ENCODE measurements around the gene HNRNPH1. TPM values are rescaled to one million over a fixed set of nuclear protein-coding genes. Genes with fewer than 3 reads are reported as not detected.
A peak's percentile ranks its signal among the peaks of the same experiment; 100 is the strongest.

Gene HNRNPH1
- total and polyA plus RNA-seq, 2 experiments from 2014 or later: 410 to 715 TPM

DNA sequence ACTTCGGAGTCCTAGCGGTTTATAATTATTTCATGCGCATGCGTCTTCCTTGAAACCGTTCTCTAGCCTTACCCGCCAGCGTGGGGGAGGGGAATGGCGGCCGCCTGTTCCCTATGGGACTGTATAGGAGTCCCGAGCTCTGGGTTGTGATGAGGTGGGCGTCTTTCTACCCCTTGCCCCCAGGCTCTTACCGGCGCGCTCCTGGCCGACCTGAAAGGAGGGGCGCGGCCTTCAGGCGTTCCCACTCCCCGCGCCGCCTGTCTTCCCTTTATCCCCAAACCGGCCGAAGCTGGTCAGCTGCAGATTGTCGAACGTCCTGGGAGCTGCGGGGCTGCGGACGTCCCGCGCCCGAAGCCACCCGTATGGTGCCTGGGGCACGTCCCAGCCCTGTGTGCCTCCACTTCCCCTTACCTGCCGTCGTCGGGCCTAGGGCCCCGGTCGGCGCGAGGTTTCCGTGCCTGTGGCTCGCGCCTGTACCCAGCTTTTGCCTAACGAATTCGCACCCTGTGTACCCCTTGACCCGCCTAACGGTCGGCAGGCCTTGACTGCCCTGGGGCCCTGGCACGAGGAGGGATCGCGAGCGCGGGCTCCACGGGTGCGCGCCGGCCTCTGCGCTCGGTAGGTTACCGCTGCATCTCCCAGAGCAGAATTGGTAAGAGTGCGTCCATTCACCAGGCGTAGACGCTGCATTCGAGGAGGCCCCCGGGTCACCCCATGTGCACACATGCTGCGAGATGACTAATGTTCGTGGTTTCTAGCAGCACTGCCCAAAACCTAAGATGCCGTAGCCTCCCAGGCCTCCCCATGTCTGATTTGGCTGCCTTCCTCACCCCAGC, 653 bp upstream of the HNRNPH1 start:
- peaks cover 34% of the 10 kb centered on the region for H3K4me1 ChIP-seq (ENCODE audit: insufficient read depth)
- H3K79me2 ChIP-seq (replicated peaks; ENCODE audit: insufficient read depth): peaks cover 42% of the 10 kb centered on the region
- H2AFZ ChIP-seq: peak overlapping the region; percentile 31
- DNase-seq (ENCODE audit: low spot score) (peak; percentile 86), ATAC-seq (peak; percentile 69)
- peaks cover 28% of the 10 kb centered on the region for H3F3A ChIP-seq (replicated peaks; ENCODE audit: low read depth)
- H3K9me3 Mint-ChIP-seq: no peaks in the 10 kb centered on the region; the same call in 1 of the 3 replicates
- H3K4me3 Mint-ChIP-seq: peak overlapping the region; percentile 100
- no peaks in the 10 kb centered on the region for H3K27me3 ChIP-seq (ENCODE audit: insufficient read depth)
- H3K4me3 ChIP-seq: peak overlapping the region; percentile 93
- peaks cover 34% of the 10 kb centered on the region for H4K20me1 ChIP-seq (replicated peaks; ENCODE audit: insufficient read depth)
- TF ChIP-seq POLR2AphosphoS5 (IDR thresholded peaks at IDR 0.05; ENCODE audit: low read depth) (peak; percentile 23; the same call in 1 of the 2 replicates), EZH2phosphoT487 (IDR thresholded peaks at IDR 0.05; ENCODE audit: unreplicated experiment) (no peak)
- H3K9me2 ChIP-seq (ENCODE audit: insufficient read depth): no peaks in the 10 kb centered on the region
- H3K4me2 ChIP-seq: peak overlapping the region; percentile 86
- H3K27ac ChIP-seq (ENCODE audit: low read depth): peak overlapping the region; percentile 98
- H3K36me3 ChIP-seq (ENCODE audit: insufficient read depth): peaks cover 34% of the 10 kb centered on the region
- H3K36me3 Mint-ChIP-seq (ENCODE audit: low read depth): peaks cover 46% of the 10 kb centered on the region
- peaks cover 41% of the 10 kb centered on the region for H3K4me1 Mint-ChIP-seq
- H3K27ac Mint-ChIP-seq: peak overlapping the region; percentile 100
- H3K27me3 Mint-ChIP-seq (ENCODE audit: insufficient read depth, low read depth, poor library complexity): peaks cover 33% of the 10 kb centered on the region

DNA sequence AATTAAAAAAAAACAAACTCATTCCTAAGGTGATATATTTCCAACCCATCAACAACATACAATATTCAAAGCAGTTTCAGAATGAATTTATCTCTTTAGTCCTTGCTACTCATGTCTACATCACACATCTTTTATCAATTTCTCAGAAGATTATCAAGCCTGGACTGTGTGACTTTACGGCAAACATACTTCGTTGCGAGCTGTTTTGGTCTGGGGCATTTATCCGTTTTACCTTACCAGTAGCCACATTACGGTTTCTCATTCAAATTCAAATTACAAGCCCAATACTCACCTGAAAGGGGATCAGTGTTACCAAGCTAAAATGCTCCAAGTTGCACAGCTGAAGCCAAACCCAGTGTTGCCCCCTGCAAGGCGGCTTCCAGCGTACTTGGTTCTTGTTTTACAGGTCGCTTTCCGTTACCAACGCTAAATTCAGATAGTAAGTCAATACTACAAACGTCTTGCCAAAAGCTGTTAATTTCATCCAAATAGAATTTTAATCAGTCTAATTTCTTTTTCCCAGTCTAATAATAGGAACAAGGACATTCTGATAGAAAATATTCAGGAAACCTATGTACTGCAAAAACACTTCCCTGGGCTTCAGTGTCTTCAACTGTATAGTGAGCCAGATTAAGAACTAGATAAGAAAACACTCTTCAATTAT, 1.8 kb downstream of the HNRNPH1 start:
- Mint-ChIP-seq H3K4me1 (peaks cover 55% of the 10 kb centered on the region), H3K36me3 (ENCODE audit: low read depth) (peaks cover 67% of the 10 kb centered on the region)
- TF ChIP-seq NANOG (IDR thresholded peaks at IDR 0.05; ENCODE audit: borderline replicate concordance) (no peak), CREB1 (CRISPR knock-in tag; IDR thresholded peaks at IDR 0.05; ENCODE audit: low read depth) (no peak), EZH2 (IDR thresholded peaks at IDR 0.05; ENCODE audit: low read depth, unreplicated experiment) (no peak), JUNB (IDR thresholded peaks at IDR 0.05; ENCODE audit: unreplicated experiment) (no peak), EZH2phosphoT487 (IDR thresholded peaks at IDR 0.05; ENCODE audit: unreplicated experiment) (no peak), ZNF331 (CRISPR knock-in tag; IDR thresholded peaks at IDR 0.05; ENCODE audit: low read depth) (no peak), STAT1 (IDR thresholded peaks at IDR 0.05; ENCODE audit: unreplicated experiment) (no peak)
- TF ChIP-seq, protein P1, sequence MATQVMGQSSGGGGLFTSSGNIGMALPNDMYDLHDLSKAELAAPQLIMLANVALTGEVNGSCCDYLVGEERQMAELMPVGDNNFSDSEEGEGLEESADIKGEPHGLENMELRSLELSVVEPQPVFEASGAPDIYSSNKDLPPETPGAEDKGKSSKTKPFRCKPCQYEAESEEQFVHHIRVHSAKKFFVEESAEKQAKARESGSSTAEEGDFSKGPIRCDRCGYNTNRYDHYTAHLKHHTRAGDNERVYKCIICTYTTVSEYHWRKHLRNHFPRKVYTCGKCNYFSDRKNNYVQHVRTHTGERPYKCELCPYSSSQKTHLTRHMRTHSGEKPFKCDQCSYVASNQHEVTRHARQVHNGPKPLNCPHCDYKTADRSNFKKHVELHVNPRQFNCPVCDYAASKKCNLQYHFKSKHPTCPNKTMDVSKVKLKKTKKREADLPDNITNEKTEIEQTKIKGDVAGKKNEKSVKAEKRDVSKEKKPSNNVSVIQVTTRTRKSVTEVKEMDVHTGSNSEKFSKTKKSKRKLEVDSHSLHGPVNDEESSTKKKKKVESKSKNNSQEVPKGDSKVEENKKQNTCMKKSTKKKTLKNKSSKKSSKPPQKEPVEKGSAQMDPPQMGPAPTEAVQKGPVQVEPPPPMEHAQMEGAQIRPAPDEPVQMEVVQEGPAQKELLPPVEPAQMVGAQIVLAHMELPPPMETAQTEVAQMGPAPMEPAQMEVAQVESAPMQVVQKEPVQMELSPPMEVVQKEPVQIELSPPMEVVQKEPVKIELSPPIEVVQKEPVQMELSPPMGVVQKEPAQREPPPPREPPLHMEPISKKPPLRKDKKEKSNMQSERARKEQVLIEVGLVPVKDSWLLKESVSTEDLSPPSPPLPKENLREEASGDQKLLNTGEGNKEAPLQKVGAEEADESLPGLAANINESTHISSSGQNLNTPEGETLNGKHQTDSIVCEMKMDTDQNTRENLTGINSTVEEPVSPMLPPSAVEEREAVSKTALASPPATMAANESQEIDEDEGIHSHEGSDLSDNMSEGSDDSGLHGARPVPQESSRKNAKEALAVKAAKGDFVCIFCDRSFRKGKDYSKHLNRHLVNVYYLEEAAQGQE (IDR thresholded peaks at IDR 0.05; ENCODE audit: unreplicated experiment): no peak
- TF ChIP-seq, protein P2, sequence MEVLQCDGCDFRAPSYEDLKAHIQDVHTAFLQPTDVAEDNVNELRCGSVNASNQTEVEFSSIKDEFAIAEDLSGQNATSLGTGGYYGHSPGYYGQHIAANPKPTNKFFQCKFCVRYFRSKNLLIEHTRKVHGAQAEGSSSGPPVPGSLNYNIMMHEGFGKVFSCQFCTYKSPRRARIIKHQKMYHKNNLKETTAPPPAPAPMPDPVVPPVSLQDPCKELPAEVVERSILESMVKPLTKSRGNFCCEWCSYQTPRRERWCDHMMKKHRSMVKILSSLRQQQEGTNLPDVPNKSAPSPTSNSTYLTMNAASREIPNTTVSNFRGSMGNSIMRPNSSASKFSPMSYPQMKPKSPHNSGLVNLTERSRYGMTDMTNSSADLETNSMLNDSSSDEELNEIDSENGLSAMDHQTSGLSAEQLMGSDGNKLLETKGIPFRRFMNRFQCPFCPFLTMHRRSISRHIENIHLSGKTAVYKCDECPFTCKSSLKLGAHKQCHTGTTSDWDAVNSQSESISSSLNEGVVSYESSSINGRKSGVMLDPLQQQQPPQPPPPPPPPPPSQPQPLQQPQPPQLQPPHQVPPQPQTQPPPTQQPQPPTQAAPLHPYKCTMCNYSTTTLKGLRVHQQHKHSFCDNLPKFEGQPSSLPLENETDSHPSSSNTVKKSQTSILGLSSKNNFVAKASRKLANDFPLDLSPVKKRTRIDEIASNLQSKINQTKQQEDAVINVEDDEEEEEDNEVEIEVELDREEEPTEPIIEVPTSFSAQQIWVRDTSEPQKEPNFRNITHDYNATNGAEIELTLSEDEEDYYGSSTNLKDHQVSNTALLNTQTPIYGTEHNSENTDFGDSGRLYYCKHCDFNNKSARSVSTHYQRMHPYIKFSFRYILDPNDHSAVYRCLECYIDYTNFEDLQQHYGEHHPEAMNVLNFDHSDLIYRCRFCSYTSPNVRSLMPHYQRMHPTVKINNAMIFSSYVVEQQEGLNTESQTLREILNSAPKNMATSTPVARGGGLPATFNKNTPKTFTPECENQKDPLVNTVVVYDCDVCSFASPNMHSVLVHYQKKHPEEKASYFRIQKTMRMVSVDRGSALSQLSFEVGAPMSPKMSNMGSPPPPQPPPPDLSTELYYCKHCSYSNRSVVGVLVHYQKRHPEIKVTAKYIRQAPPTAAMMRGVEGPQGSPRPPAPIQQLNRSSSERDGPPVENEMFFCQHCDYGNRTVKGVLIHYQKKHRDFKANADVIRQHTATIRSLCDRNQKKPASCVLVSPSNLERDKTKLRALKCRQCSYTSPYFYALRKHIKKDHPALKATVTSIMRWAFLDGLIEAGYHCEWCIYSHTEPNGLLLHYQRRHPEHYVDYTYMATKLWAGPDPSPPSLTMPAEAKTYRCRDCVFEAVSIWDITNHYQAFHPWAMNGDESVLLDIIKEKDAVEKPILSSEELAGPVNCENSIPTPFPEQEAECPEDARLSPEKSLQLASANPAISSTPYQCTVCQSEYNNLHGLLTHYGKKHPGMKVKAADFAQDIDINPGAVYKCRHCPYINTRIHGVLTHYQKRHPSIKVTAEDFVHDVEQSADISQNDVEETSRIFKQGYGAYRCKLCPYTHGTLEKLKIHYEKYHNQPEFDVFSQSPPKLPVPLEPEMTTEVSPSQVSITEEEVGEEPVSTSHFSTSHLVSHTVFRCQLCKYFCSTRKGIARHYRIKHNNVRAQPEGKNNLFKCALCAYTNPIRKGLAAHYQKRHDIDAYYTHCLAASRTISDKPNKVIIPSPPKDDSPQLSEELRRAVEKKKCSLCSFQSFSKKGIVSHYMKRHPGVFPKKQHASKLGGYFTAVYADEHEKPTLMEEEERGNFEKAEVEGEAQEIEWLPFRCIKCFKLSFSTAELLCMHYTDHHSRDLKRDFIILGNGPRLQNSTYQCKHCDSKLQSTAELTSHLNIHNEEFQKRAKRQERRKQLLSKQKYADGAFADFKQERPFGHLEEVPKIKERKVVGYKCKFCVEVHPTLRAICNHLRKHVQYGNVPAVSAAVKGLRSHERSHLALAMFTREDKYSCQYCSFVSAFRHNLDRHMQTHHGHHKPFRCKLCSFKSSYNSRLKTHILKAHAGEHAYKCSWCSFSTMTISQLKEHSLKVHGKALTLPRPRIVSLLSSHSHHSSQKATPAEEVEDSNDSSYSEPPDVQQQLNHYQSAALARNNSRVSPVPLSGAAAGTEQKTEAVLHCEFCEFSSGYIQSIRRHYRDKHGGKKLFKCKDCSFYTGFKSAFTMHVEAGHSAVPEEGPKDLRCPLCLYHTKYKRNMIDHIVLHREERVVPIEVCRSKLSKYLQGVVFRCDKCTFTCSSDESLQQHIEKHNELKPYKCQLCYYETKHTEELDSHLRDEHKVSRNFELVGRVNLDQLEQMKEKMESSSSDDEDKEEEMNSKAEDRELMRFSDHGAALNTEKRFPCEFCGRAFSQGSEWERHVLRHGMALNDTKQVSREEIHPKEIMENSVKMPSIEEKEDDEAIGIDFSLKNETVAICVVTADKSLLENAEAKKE (CRISPR knock-in tag; IDR thresholded peaks at IDR 0.05): no peak

More for the DNA sequence above, 1.8 kb downstream of the HNRNPH1 start:
- H3K27me3 ChIP-seq (ENCODE audit: insufficient read depth): no peaks in the 10 kb centered on the region
- peak overlapping the region; percentile 92 for H3K27ac Mint-ChIP-seq
- H3K9me3 Mint-ChIP-seq: no peaks in the 10 kb centered on the region; the same call in 1 of the 3 replicates
- H3K4me2 ChIP-seq: peak overlapping the region; percentile 81
- H3K4me3 Mint-ChIP-seq: peak overlapping the region; percentile 100
- H2AFZ ChIP-seq: no peak overlapping the region
- peaks cover 51% of the 10 kb centered on the region for H3F3A ChIP-seq (replicated peaks; ENCODE audit: low read depth)
- H4K20me1 ChIP-seq (replicated peaks; ENCODE audit: insufficient read depth): peaks cover 56% of the 10 kb centered on the region
- H3K79me2 ChIP-seq (replicated peaks; ENCODE audit: insufficient read depth): peaks cover 67% of the 10 kb centered on the region
- H3K9me2 ChIP-seq (ENCODE audit: insufficient read depth): no peaks in the 10 kb centered on the region
- DNase-seq (ENCODE audit: low spot score): no peak
- peaks cover 28% of the 10 kb centered on the region for H3K27me3 Mint-ChIP-seq (ENCODE audit: insufficient read depth, low read depth, poor library complexity)
- H3K36me3 ChIP-seq (ENCODE audit: insufficient read depth): peaks cover 58% of the 10 kb centered on the region
- H3K27ac ChIP-seq (ENCODE audit: low read depth): peak overlapping the region; percentile 63
- ATAC-seq: no peak
- H3K4me3 ChIP-seq: peak overlapping the region; percentile 93
- H3K4me1 ChIP-seq (ENCODE audit: insufficient read depth): peaks cover 39% of the 10 kb centered on the region

Measured in GM23338 (cell line).